Measurements from ENCODE around the gene TMF1.

Gene TMF1

GRCh38 chr3:69080233-69080920 lies 28.2 kb upstream of the TMF1 start, which contains the start of gene UBA3:
Gene UBA3, minus strand, starts transcription at chr3:69080365. Its CDS starts 12 bp downstream, at chr3:69080353.
- peak; percentile 7 for DNase-seq

GRCh38 chr3:69079269-69080159 lies 27.4 kb upstream of the TMF1 start:
- no peak for DNase-seq

- no peak for DNase-seq
Measured at GRCh38 chr3:69072928-69073327, 20.8 kb upstream of the TMF1 start.

- no peak for DNase-seq
Measured at GRCh38 chr3:69066121-69066520, 14.0 kb upstream of the TMF1 start.

GRCh38 chr3:69065318-69065964 lies 13.3 kb upstream of the TMF1 start:
- no peak for DNase-seq

- no peak for DNase-seq
Measured at GRCh38 chr3:69063636-69064035, 11.5 kb upstream of the TMF1 start.

- no peak for DNase-seq
Measured at GRCh38 chr3:69059688-69060087, 7.6 kb upstream of the TMF1 start.

GRCh38 chr3:69058947-69059224 lies 6.8 kb upstream of the TMF1 start:
- DNase-seq = no peak

- no peak for DNase-seq
Measured at GRCh38 chr3:69058180-69058946, 6.2 kb upstream of the TMF1 start.

GRCh38 chr3:69052472-69052898 lies 352 bp upstream of the TMF1 start:
- DNase-seq = no peak

- DNase-seq = no peak
Measured at GRCh38 chr3:69048990-69049389, 3.1 kb downstream of the TMF1 start.

- no peak for DNase-seq
Measured at GRCh38 chr3:69044608-69045007, 7.5 kb downstream of the TMF1 start.

- DNase-seq = no peak
Measured at GRCh38 chr3:69033470-69033869, 18.7 kb downstream of the TMF1 start.

- no peak for DNase-seq
Measured at GRCh38 chr3:69032737-69033136, 19.4 kb downstream of the TMF1 start.

- DNase-seq = no peak
Measured at GRCh38 chr3:69032142-69032541, 20.0 kb downstream of the TMF1 start.

- DNase-seq = no peak
Measured at GRCh38 chr3:69031635-69032034, 20.5 kb downstream of the TMF1 start.

GRCh38 chr3:69020857-69021256 lies 31.3 kb downstream of the TMF1 start:
- DNase-seq = no peak

GRCh38 chr3:69020424-69020823 lies 31.7 kb downstream of the TMF1 start:
- no peak for DNase-seq

GRCh38 chr3:69016901-69017300 lies 35.2 kb downstream of the TMF1 start:
- no peak for DNase-seq

GRCh38 chr3:69016102-69016501 lies 36.0 kb downstream of the TMF1 start:
- DNase-seq = no peak

- DNase-seq = no peak
Measured at GRCh38 chr3:69014022-69014580, 38.0 kb downstream of the TMF1 start.

GRCh38 chr3:69013253-69014021 lies 38.7 kb downstream of the TMF1 start, which contains the start of gene EOGT:
Gene EOGT, minus strand, starts transcription at chr3:69013684. Its CDS starts 3,838 bp downstream, at chr3:69009846.
- DNase-seq = peak; percentile 46

Data from GOT3 (cell line).